B cell (primary cell): ENCODE data around the gene TPRN.

Experiments used
- EZH2 ChIP-seq: IDR thresholded peaks from 2 replicates; pipeline ENCODE4 v1.6.1; 2012; ENCODE audit warnings: borderline replicate concordance, low read depth, mild to moderate bottlenecking, moderate library complexity, low read length; ENCODE audit not compliant: insufficient read depth, poor library complexity, severe bottlenecking
- TF ChIP-seq, protein P1 (sequence below): fragments of 200-600 bp; IDR thresholded peaks from one replicate; pipeline ENCODE4 v1.8.0; 2022; ENCODE audit warnings: antibody characterized with exemption, mild to moderate bottlenecking

DNA sequence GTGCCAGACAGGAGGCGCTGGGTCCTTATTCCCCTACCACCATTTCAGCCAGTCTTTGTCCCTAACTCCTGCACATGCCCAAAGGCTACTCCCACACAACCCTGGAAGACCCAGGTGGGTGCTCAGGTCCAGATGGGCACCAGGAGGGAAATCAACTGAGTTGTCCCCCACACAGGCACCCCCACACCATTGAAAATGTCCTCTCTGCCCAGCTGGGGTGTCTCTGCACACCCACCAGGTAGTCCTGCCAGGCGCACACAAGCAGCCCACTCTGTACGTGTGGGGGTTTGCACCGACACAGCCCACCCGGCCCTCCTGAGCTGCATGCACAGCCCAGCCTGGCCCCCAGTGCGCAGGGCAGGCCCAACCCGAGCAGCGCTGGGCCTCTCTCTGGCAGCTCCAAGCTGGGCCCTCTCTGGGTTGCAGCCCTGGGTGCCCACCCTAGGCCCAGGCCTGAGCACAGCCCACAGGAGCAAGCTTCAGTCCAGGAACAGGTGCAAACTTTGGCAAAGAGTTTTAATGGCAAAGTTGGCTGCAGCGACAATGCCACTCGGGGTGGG is 19.3 kb upstream of the TPRN start:
- TF ChIP-seq, protein P1, sequence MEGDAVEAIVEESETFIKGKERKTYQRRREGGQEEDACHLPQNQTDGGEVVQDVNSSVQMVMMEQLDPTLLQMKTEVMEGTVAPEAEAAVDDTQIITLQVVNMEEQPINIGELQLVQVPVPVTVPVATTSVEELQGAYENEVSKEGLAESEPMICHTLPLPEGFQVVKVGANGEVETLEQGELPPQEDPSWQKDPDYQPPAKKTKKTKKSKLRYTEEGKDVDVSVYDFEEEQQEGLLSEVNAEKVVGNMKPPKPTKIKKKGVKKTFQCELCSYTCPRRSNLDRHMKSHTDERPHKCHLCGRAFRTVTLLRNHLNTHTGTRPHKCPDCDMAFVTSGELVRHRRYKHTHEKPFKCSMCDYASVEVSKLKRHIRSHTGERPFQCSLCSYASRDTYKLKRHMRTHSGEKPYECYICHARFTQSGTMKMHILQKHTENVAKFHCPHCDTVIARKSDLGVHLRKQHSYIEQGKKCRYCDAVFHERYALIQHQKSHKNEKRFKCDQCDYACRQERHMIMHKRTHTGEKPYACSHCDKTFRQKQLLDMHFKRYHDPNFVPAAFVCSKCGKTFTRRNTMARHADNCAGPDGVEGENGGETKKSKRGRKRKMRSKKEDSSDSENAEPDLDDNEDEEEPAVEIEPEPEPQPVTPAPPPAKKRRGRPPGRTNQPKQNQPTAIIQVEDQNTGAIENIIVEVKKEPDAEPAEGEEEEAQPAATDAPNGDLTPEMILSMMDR: no peak
- TF ChIP-seq EZH2: no peak
